Panc1 (cell line): ENCODE measurements around the gene ANKRD13C.

ENCODE experiments used
- POLR2AphosphoS5 ChIP-seq: IDR thresholded peaks from 2 replicates; pipeline ENCODE4 v1.6.1; 2012; ENCODE audit warnings: mild to moderate bottlenecking, low read depth, low read length, moderate library complexity
- SIN3A ChIP-seq: IDR thresholded peaks from 2 replicates; pipeline ENCODE4 v1.6.1; 2012; ENCODE audit warnings: low read depth, mild to moderate bottlenecking, low read length, moderate library complexity, borderline replicate concordance; ENCODE audit not compliant: insufficient read depth
- TCF7L2 ChIP-seq: IDR thresholded peaks from 2 replicates; pipeline ENCODE4 v1.6.1; 2011; ENCODE audit warnings: mild to moderate bottlenecking, low read depth, low read length, inconsistent platforms
- TF ChIP-seq, protein P1 (sequence below): fragments of 450-650 bp; IDR thresholded peaks from 2 replicates; pipeline ENCODE4 v1.5.1; 2017; ENCODE audit warnings: mild to moderate bottlenecking
- TF ChIP-seq, protein P2 (sequence below), 2 experiments: IDR thresholded peaks; 2 replicates each; pipeline ENCODE4 v1.6.1; 2011 to 2012; ENCODE audit warnings: low read depth in 2 of 2, control low read depth in 1 of 2, low read length in 1 of 2, mild to moderate bottlenecking in 1 of 2, moderate library complexity in 1 of 2; ENCODE audit not compliant: insufficient read depth in 1 of 2

DNA sequence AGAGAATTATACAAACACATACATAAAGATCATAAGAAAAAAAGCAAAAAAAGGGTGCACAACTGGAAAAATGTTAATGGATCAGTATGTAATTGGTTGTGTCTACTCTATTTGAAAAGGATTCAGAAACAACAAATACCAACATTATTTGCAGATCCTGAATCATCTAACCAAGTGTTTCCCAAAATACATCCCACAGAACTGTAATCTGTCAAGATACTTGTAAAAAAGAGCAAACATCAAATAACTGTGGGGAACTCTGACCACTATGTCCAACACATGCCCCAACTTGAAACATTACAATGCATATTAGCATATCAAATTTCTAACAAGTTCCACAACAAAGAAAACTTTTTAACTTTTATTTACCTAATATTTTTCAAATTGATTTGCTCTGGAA, 22.6 kb downstream of the ANKRD13C start:
- TF ChIP-seq, protein P1, sequence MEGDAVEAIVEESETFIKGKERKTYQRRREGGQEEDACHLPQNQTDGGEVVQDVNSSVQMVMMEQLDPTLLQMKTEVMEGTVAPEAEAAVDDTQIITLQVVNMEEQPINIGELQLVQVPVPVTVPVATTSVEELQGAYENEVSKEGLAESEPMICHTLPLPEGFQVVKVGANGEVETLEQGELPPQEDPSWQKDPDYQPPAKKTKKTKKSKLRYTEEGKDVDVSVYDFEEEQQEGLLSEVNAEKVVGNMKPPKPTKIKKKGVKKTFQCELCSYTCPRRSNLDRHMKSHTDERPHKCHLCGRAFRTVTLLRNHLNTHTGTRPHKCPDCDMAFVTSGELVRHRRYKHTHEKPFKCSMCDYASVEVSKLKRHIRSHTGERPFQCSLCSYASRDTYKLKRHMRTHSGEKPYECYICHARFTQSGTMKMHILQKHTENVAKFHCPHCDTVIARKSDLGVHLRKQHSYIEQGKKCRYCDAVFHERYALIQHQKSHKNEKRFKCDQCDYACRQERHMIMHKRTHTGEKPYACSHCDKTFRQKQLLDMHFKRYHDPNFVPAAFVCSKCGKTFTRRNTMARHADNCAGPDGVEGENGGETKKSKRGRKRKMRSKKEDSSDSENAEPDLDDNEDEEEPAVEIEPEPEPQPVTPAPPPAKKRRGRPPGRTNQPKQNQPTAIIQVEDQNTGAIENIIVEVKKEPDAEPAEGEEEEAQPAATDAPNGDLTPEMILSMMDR, result no peak
- TF ChIP-seq POLR2AphosphoS5 (no peak), SIN3A (no peak), TCF7L2 (no peak)
- TF ChIP-seq, protein P2, sequence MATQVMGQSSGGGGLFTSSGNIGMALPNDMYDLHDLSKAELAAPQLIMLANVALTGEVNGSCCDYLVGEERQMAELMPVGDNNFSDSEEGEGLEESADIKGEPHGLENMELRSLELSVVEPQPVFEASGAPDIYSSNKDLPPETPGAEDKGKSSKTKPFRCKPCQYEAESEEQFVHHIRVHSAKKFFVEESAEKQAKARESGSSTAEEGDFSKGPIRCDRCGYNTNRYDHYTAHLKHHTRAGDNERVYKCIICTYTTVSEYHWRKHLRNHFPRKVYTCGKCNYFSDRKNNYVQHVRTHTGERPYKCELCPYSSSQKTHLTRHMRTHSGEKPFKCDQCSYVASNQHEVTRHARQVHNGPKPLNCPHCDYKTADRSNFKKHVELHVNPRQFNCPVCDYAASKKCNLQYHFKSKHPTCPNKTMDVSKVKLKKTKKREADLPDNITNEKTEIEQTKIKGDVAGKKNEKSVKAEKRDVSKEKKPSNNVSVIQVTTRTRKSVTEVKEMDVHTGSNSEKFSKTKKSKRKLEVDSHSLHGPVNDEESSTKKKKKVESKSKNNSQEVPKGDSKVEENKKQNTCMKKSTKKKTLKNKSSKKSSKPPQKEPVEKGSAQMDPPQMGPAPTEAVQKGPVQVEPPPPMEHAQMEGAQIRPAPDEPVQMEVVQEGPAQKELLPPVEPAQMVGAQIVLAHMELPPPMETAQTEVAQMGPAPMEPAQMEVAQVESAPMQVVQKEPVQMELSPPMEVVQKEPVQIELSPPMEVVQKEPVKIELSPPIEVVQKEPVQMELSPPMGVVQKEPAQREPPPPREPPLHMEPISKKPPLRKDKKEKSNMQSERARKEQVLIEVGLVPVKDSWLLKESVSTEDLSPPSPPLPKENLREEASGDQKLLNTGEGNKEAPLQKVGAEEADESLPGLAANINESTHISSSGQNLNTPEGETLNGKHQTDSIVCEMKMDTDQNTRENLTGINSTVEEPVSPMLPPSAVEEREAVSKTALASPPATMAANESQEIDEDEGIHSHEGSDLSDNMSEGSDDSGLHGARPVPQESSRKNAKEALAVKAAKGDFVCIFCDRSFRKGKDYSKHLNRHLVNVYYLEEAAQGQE (IDR thresholded peaks at IDR 0.05; ENCODE audit: insufficient read depth in 1 of 2, low read depth in 2 of 2, low read length in 1 of 2), result no peak
